DND-41 (cell line): Measurements from ENCODE around the gene INAFM1.

Source experiments
- EZH2 ChIP-seq: IDR thresholded peaks from 3 replicates; pipeline ENCODE4 v1.6.1; 2012; ENCODE audit warnings: borderline replicate concordance, low read depth, mild to moderate bottlenecking, moderate library complexity, low read length, inconsistent platforms; ENCODE audit not compliant: severe bottlenecking
- TF ChIP-seq, protein P1 (sequence below): IDR thresholded peaks from 2 replicates; pipeline ENCODE4 v1.5.1; 2012; ENCODE audit warnings: borderline replicate concordance, low read length, moderate library complexity, mild to moderate bottlenecking; ENCODE audit not compliant: poor library complexity, severe bottlenecking; ENCODE audit errors: extremely low read depth

DNA sequence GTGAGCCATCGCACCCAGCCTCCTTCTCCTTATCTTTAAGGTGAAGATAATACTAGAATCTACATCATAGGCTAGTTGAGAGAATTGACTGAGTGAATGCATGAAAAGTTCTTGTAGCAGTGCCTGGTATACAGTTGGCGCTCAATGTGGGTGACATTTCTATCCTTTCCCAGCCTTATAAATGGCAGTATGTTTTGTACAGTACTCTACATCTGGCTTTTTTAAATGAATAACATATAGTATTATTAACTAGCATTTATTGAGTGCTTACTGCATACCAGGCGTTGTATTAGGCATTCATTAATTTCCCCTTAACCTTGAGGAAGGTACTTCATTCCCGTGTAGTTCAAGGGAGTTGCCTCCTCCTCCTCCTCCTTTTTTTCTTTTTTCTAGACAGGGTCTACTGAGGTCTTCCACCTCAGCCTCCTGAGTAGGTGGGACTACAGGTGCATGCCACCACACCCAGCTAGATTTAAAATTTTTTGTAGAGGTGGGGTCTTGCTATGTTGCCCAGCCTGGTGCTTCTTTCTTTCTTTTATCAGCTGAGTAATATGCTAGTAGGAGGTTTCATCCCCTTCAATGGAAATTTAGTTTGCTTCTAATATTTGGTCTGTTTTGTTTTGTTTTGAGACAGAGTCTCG is 37.8 kb downstream of the INAFM1 start:
- TF ChIP-seq, protein P1, sequence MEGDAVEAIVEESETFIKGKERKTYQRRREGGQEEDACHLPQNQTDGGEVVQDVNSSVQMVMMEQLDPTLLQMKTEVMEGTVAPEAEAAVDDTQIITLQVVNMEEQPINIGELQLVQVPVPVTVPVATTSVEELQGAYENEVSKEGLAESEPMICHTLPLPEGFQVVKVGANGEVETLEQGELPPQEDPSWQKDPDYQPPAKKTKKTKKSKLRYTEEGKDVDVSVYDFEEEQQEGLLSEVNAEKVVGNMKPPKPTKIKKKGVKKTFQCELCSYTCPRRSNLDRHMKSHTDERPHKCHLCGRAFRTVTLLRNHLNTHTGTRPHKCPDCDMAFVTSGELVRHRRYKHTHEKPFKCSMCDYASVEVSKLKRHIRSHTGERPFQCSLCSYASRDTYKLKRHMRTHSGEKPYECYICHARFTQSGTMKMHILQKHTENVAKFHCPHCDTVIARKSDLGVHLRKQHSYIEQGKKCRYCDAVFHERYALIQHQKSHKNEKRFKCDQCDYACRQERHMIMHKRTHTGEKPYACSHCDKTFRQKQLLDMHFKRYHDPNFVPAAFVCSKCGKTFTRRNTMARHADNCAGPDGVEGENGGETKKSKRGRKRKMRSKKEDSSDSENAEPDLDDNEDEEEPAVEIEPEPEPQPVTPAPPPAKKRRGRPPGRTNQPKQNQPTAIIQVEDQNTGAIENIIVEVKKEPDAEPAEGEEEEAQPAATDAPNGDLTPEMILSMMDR, result no peak
- no peak for TF ChIP-seq EZH2
